Measurements from ENCODE around the gene EFCAB13. TPM values are rescaled to one million over a fixed set of nuclear protein-coding genes. Genes with fewer than 3 reads are reported as not detected.
"Not testable (repeated sequence)": the region's sequence is repeated elsewhere in the genome, so short reads cannot be mapped to it uniquely, and the experiment has no call there.

Gene EFCAB13
- total RNA-seq, 1 donor from 2014 or later, result 2.7 TPM

GRCh38 chr17:47388825-47389224 lies 65.1 kb downstream of the EFCAB13 start:
- Mint-ChIP-seq H3K27me3 (ENCODE audit: insufficient read depth, low read depth) (no peaks in the 10 kb centered on the region), H3K36me3 (peaks cover 4% of the 10 kb centered on the region), H3K27ac (no peak overlapping the region), H3K9me3 (peaks cover 17% of the 10 kb centered on the region), H3K4me1 (no peaks in the 10 kb centered on the region), H3K4me3 (no peak overlapping the region)
- Histone ChIP-seq H3K27ac (no peak overlapping the region), H3K9me3 (ENCODE audit: low read depth) (no peaks in the 10 kb centered on the region), H3K4me3 (no peak overlapping the region), H3K4me2 (no peak overlapping the region), H3F3A (ENCODE audit: low read depth) (no peaks in the 10 kb centered on the region), H3K36me3 (no peaks in the 10 kb centered on the region), H2AFZ (replicated peaks) (no peak overlapping the region), H3K79me2 (ENCODE audit: low read depth) (no peaks in the 10 kb centered on the region), H4K20me1 (ENCODE audit: low read depth) (no peaks in the 10 kb centered on the region), H3K4me1 (no peaks in the 10 kb centered on the region), H3K9ac (no peak overlapping the region), H3K27me3 (no peaks in the 10 kb centered on the region)
- no peak for DNase-seq (ENCODE audit: low spot score)
- no peak for TF ChIP-seq CTCF (IDR thresholded peaks at IDR 0.05)
- no peak for TF ChIP-seq EZH2phosphoT487 (IDR thresholded peaks at IDR 0.05)
- no peak for TF ChIP-seq EZH2 (IDR thresholded peaks at IDR 0.05)

- H3K79me2 ChIP-seq (ENCODE audit: low read depth); H4K20me1 ChIP-seq (ENCODE audit: low read depth); H3K9me3 ChIP-seq (ENCODE audit: low read depth); H3K4me1 ChIP-seq; H3K4me1 Mint-ChIP-seq; H3K9ac ChIP-seq; H3K4me3 ChIP-seq; H3K27ac ChIP-seq; H3K36me3 ChIP-seq; H3K36me3 Mint-ChIP-seq; H3K27me3 ChIP-seq; H3K4me2 ChIP-seq; DNase-seq (ENCODE audit: low spot score); H3F3A ChIP-seq (ENCODE audit: low read depth); H3K27ac Mint-ChIP-seq; H3K4me3 Mint-ChIP-seq; H3K9me3 Mint-ChIP-seq; H3K27me3 Mint-ChIP-seq (ENCODE audit: insufficient read depth, low read depth); H2AFZ ChIP-seq (replicated peaks): not testable (repeated sequence)
Measured at GRCh38 chr17:47397532-47398128, 73.9 kb downstream of the EFCAB13 start.

GRCh38 chr17:47400333-47400732 lies 76.6 kb downstream of the EFCAB13 start:
- H3K27ac Mint-ChIP-seq, result no peak overlapping the region
- H3K27ac ChIP-seq, result no peak overlapping the region
- no peak overlapping the region for H3K4me3 ChIP-seq
- peaks cover 5% of the 10 kb centered on the region for H3K9me3 Mint-ChIP-seq
- no peaks in the 10 kb centered on the region for H4K20me1 ChIP-seq (ENCODE audit: low read depth)
- no peak overlapping the region for H3K4me3 Mint-ChIP-seq
- no peaks in the 10 kb centered on the region for H3K36me3 ChIP-seq
- no peak overlapping the region for H3K9ac ChIP-seq
- H3K36me3 Mint-ChIP-seq, result peaks cover 4% of the 10 kb centered on the region
- no peak for DNase-seq (ENCODE audit: low spot score)
- H3K79me2 ChIP-seq (ENCODE audit: low read depth), result no peaks in the 10 kb centered on the region
- no peaks in the 10 kb centered on the region for H3F3A ChIP-seq (ENCODE audit: low read depth)
- no peaks in the 10 kb centered on the region for H3K4me1 ChIP-seq
- TF ChIP-seq CTCF (IDR thresholded peaks at IDR 0.05), result no peak
- TF ChIP-seq EZH2 (IDR thresholded peaks at IDR 0.05), result no peak
- TF ChIP-seq EZH2phosphoT487 (IDR thresholded peaks at IDR 0.05), result no peak
- no peak overlapping the region for H3K4me2 ChIP-seq
- no peak overlapping the region for H2AFZ ChIP-seq (replicated peaks)
- no peaks in the 10 kb centered on the region for H3K27me3 ChIP-seq
- no peaks in the 10 kb centered on the region for H3K9me3 ChIP-seq (ENCODE audit: low read depth)
- peaks cover 2% of the 10 kb centered on the region for H3K27me3 Mint-ChIP-seq (ENCODE audit: insufficient read depth, low read depth)
- no peaks in the 10 kb centered on the region for H3K4me1 Mint-ChIP-seq

GRCh38 chr17:47401100-47401499 lies 77.3 kb downstream of the EFCAB13 start:
- H3K36me3 Mint-ChIP-seq, result peaks cover 4% of the 10 kb centered on the region
- peaks cover 5% of the 10 kb centered on the region for H3K9me3 Mint-ChIP-seq
- no peak for DNase-seq (ENCODE audit: low spot score)
- no peak for TF ChIP-seq EZH2phosphoT487 (IDR thresholded peaks at IDR 0.05)
- no peak for TF ChIP-seq EZH2 (IDR thresholded peaks at IDR 0.05)
- TF ChIP-seq CTCF (IDR thresholded peaks at IDR 0.05), result no peak
- H3K27me3 Mint-ChIP-seq (ENCODE audit: insufficient read depth, low read depth), result peaks cover 2% of the 10 kb centered on the region
- no peaks in the 10 kb centered on the region for H3K27me3 ChIP-seq
- no peak overlapping the region for H3K9ac ChIP-seq
- H3K27ac Mint-ChIP-seq, result no peak overlapping the region
- H3K4me1 ChIP-seq, result no peaks in the 10 kb centered on the region
- no peak overlapping the region for H3K4me3 Mint-ChIP-seq
- no peak overlapping the region for H3K4me3 ChIP-seq
- no peaks in the 10 kb centered on the region for H4K20me1 ChIP-seq (ENCODE audit: low read depth)
- no peaks in the 10 kb centered on the region for H3K9me3 ChIP-seq (ENCODE audit: low read depth)
- no peaks in the 10 kb centered on the region for H3K36me3 ChIP-seq
- H3K4me1 Mint-ChIP-seq, result no peaks in the 10 kb centered on the region
- H3F3A ChIP-seq (ENCODE audit: low read depth), result no peaks in the 10 kb centered on the region
- H3K4me2 ChIP-seq, result no peak overlapping the region
- H3K79me2 ChIP-seq (ENCODE audit: low read depth), result no peaks in the 10 kb centered on the region
- H2AFZ ChIP-seq (replicated peaks), result no peak overlapping the region
- H3K27ac ChIP-seq, result no peak overlapping the region

Measured in neural progenitor cell (in vitro differentiated cells).